Neural cell (in vitro differentiated cells): ENCODE results near the gene CHD2.

ENCODE experiments used
- EZH2 ChIP-seq: fragments of 200-600, 300-800 bp; shearing (Covaris generic), sonication (generic); IDR thresholded peaks from 2 replicates; pipeline ENCODE4 v1.6.1; 2014; ENCODE audit warnings: antibody characterized with exemption, low read length, borderline replicate concordance, mild to moderate bottlenecking; ENCODE audit not compliant: insufficient read depth, poor library complexity, severe bottlenecking
- POLR2AphosphoS5 ChIP-seq: IDR thresholded peaks from 2 replicates; pipeline ENCODE4 v1.6.1; 2012
- RAD21 ChIP-seq: fragments of 450-650 bp; conservative IDR thresholded peaks from 2 replicates; pipeline ENCODE4 v1.6.1; 2014; ENCODE audit warnings: antibody characterized with exemption, mild to moderate bottlenecking, moderate library complexity
- TAF1 ChIP-seq: IDR thresholded peaks from 2 replicates; pipeline ENCODE4 v1.6.1; 2012; ENCODE audit warnings: low read depth
- TF ChIP-seq, protein P1 (sequence below): fragments of 450-650 bp; IDR thresholded peaks from 2 replicates; pipeline ENCODE4 v1.5.1; 2014; ENCODE audit warnings: antibody characterized with exemption, mild to moderate bottlenecking, moderate library complexity; ENCODE audit not compliant: poor library complexity, severe bottlenecking

DNA sequence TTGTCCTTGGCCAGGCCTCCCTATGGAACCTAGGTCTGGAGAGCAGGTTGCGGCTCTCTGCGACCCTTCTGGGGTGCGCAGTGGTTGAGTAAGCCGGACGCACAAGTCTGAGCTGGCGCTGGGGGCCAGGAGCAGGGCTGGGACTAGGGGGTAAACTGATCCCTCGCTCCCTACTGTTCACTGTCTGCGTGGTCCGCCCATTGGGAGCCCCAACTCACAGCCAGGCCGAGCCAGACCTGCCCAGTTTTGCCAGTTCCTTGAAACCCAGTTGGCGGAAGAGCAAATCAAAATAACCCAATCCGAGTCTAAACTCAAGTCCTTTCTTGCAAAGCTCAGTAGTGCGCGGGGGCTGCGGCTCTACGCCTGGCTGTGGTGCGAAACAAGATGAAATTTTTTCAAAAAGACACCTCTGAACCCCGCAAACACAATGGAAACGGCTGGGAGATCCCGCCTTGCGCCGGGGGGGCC is 171.4 kb downstream of the CHD2 start:
- TF ChIP-seq EZH2 = no peak
- TF ChIP-seq, protein P1, sequence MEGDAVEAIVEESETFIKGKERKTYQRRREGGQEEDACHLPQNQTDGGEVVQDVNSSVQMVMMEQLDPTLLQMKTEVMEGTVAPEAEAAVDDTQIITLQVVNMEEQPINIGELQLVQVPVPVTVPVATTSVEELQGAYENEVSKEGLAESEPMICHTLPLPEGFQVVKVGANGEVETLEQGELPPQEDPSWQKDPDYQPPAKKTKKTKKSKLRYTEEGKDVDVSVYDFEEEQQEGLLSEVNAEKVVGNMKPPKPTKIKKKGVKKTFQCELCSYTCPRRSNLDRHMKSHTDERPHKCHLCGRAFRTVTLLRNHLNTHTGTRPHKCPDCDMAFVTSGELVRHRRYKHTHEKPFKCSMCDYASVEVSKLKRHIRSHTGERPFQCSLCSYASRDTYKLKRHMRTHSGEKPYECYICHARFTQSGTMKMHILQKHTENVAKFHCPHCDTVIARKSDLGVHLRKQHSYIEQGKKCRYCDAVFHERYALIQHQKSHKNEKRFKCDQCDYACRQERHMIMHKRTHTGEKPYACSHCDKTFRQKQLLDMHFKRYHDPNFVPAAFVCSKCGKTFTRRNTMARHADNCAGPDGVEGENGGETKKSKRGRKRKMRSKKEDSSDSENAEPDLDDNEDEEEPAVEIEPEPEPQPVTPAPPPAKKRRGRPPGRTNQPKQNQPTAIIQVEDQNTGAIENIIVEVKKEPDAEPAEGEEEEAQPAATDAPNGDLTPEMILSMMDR = no peak
- no peak for TF ChIP-seq RAD21
- TF ChIP-seq TAF1 = no peak
- TF ChIP-seq POLR2AphosphoS5 = no peak
